ENCODE data around the gene ZSCAN32.

Gene ZSCAN32

DNA sequence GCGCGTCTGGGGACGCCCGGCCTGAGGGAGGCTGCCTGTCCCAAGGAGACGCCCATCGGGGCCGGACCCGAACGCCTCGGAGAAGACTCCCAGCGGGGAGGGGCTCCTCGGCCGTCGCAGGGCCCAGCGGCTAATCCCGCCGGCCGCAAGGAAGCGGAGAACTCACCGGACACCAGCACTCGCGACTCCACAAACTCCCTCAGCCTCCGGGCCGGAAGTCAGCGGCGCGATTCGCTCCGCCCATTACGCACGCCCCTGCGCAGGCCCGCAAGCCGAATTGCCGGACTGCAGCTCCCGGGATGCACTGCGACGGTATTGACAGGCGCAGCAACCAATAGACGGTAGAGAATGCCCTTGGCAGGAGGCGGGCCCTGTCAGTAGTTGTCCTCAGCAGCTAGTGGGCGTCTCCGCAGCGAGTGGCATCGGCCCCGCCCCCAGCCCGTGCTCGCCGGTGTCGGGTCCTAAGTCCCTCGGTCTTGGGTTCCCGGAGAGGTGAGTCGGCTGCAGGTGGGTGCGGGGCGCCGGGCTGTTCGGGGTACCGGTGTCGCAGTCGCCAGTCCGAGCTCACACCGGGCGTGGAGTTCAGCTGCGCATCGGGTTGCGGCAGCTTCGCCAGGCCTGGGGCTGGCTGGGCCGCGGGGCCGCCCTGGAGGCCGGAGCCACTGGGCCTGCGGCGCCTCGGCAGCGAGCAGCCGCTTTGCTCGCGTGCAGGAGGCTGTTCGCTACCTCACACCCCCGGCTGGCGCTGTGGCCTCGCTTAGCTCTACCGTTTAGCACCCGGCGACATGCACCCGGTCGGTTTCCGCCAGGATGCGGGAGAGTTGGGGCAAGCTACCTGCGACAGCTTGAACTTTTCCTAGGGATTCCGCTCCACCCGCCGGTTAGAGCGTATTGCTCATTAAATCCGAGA, at the start of gene ZSCAN32, which contains the start of gene ZNF174:
ZSCAN32 (minus strand) TSS at position 226 of the 910 bp plus-strand sequence. CDS start 3,447 bp downstream, outside the sequence.
ZNF174 (plus strand) TSS at position 437 of the 910 bp plus-strand sequence. CDS start 790 bp downstream, outside the sequence.
- peak; percentile 98 to 99 (median 99) for DNase-seq

DNA sequence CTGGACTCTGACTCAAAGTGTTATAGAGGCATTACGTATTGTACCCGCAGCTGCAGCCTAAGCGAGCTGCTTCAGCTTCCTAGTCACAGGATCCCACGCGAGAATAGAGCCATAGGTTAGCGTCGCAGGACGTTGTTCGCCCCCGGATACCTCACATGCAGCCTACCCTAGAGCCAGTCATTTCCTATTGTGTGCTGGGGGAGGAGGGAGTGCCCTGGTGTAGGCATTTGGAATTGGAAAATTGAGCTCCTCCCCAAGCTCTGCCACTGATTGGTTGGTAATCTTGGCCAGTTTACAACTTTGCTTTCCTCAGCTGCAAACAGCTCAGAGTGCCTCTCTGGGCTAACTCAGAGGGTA, 43.2 kb upstream of the ZSCAN32 start:
- peak; percentile 81 to 89 (median 83) for DNase-seq

DNA sequence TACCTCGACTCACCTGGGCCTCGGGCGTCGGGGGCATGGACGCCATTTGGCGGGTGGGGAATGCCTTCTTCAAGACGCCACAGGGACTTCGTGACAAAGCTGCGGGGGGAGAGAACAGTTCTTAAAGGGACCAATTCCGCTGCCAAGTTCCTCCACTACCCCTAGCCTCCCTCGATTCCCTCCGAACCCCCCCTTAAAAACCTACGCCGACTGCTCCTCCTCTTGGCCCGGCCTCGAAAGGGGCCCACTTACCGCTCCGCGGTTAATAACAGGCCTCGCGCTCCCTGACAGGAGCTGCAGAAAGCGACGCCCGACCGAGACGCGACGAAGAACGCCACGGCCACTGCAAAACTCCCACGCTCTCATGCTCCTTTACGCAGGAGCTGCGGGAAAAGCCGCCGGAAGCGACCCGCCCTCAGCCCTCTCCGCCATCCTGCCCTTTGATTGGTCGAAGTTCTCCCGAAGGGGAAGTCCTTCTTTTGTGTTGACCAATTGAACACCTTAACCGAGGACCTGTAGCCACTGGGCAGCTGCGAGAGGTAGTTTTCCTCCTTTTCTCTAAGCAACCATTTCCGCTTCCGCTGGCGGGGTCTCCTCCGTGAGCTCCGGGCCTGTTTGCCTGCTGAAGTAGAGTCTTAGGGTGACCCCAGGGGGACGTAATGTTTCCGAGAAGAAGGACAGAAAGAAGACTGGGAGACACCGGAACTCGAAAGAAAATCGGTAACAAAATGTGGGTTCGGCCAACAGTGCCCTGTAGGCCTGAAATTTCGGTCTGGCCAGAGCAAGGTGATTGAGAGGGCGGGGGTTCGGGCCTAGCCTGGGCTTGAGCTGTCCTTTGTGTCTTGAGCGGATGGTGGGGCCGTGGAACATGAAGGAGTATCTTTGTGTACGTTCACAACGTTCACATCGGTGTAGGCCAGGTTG, 42.6 kb upstream of the ZSCAN32 start, which contains the start of the genes NAA60 and ZNF597:
NAA60 (plus strand) TSS at position 573 of the 924 bp plus-strand sequence. CDS start 32,548 bp downstream, outside the sequence.
ZNF597 (minus strand) TSS at position 397 of the 924 bp plus-strand sequence; CDS start at position 46, 351 bp downstream.
- peak; percentile 89 to 93 (median 91) for DNase-seq

DNA sequence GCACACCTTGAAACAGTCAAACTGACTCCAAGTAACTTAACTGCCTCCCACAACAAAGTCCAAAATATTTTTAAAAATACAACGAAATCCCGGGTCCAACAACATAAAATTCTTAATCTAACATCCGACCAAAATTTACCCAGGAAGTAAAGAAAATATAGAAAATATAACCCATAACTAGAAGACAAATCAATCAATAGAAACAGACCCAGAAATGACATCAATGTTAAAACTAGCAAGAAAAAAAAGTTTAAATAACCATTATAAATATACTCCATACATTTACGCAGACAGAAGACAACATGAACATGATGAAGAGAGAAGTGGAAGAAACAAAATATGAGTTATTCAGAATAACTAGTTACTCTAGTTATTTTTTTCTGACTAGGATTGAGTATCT, 38.8 kb upstream of the ZSCAN32 start:
- no peak for DNase-seq

DNA sequence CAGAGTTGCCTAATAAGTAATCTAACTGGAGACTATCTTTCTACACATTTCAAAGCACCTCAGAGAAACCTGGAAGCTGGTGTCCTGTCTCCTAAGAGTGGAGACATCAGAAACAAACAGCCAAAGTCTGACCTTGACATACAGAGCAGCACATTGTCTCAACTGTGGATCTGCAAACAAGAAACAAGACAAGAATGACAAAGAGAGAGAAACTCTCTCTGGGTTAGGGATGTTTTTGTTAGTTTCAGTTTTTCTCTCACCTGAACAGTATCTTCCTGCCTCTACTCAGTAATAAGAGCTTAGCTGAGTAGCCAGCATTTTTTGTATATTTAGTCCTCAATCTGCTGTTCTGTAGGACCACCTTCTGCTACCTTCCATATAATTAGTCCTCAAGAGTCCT, 33.6 kb upstream of the ZSCAN32 start:
- no peak for DNase-seq

DNA sequence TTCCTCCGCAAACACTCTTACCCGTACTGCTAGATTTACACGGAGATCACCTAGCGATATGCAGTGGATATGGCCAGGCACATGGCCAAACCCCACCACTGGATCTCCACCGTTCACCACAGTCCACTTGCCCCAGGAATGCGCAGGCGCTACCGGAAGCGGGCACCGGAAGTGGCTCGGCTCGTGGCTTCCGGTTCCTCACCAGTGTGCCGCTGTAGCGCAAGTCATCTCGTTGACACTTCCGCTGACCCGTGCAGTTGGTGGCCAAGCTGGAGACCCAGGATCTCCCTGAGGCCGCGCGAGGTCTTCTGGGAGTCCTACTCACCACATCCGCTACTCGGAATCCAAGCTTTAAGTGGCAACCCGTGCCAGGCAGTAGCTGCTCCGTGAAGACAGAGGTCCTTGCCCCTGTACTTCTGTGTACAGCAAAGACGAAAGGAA, 31.0 kb upstream of the ZSCAN32 start:
- peak; percentile 39 to 63 (median 54) for DNase-seq

DNA sequence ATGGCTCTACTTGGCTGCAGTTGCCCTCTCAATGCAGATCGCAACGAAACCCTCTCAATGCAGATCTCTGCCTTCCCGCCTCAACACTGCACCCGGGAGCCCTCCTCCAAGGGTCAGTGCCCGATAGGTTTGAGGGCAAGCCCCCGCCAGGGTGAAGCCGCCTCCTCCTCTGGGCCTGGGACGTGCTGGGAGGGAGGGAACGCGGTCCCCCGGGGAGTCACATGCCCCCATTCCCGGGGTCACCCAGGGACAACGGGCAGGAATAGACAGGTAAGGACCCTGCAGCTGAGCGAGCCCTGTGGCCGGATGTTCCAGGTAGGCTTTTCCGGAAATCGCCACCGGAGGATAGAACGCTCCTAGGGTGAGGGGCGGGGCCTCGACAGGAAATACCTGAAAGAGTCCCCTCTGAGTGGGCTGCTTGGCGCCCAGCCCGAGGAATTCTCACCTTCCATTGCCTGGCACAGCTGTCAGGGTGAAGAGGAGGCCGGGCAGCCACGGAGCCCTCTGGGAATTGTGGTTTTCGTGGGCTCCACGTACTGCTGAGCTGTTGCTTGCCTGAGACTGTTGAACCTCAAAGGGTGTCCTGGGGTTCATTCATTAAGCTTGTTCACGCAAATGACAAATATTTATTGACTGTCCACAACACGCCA, 13.1 kb upstream of the ZSCAN32 start:
- DNase-seq: no peak

DNA sequence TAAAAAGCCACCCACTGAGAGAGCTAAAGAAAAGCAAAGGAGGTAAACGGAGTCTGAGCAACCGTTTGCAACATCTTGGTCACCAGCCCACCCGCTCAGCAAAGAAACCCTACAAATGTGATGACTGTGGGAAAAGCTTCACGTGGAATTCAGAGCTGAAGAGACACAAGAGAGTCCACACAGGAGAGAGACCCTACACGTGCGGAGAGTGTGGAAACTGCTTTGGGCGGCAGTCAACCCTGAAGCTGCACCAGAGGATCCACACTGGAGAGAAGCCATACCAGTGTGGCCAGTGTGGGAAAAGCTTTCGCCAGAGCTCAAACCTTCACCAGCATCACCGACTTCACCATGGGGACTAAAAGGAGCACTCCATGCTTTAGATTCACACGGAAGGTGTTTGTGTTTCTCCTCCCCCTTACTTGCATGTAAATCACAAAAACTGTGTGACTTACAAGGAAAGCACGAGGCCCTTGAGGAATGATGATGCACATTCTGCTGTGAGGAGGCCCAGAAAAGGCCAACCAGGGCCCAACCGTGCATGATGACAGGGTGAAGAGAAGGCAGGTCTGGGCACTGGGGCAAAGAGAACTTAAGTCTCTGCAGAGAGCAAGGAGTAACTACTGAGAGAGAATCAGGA, 7.9 kb upstream of the ZSCAN32 start:
- DNase-seq: no peak

DNA sequence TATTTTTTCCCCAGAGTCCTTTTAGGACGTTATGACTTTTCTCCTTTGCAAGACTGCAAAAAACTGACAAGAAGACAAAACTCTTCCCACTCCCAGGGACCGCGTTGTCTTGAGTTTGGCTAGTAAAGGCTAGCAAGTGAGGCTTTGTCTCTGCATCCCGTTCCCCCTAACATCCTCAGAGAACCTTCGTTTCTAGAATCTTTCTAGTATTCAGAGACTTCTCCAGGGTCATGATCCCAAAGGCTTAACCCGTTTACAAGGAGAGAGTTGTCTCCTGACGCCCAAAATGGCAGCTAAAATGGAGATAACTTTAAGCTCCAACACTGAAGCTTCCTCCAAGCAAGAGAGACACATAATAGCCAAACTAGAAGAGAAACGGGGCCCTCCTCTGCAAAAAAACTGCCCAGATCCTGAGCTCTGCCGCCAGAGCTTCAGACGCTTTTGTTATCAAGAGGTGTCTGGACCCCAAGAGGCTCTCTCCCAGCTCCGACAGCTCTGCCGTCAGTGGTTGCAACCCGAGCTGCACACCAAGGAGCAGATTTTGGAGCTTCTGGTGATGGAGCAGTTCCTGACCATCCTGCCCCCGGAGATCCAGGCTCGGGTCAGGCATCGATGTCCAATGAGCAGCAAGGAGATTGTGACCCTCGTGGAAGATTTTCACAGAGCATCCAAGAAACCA, 1.1 kb upstream of the ZSCAN32 start:
- DNase-seq: peak in 1 of 3 donors; percentile 4

DNA sequence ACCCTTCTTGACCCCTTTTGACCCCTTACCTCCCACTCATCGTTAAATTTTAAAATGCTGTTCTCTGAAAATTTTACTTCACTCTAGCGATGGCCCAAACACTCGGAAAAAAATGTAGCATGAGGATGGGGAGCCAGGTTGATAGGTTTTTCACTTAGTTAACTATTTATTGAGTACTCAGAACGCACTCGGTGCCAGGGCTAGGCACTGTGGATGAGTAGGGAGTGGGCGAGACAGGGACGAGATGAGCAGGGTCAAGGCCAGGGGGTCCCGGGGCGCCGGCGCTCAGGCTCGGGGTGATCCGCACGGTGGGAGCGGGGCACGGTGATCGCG, 392 bp downstream of the ZSCAN32 start:
- DNase-seq: no peak

DNA sequence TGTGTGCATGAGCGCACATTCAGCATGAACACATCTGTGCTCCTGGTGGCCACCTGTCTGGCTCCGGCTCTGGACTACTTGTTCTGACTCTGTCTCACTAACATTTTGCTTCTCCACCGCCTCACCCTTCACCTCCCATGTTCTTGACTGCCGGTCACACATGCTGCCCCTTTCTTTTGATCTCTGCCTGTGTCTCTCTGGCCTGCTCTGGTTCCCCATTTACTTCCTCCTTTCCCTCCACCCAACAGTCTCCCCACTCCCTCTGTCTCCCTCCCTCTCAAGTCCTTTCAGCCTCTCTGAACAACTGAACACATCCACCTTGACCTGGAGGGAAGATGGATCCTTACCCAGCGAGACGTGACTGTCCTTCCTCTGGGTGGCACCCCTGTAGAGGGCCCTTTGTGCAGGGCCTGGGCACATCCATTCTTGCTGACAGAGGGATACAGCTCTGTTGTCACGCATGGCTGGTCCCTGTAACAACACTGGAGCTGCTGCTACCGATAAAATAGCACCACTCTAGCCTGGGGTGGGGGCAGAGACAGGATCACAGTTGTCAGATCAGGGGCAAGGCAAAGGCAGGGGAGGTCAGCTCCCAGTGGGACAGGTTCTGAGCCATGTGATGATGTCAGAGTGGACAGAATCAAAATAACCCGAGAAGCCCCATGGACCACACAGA, 11.0 kb downstream of the ZSCAN32 start:
- DNase-seq: no peak

DNA sequence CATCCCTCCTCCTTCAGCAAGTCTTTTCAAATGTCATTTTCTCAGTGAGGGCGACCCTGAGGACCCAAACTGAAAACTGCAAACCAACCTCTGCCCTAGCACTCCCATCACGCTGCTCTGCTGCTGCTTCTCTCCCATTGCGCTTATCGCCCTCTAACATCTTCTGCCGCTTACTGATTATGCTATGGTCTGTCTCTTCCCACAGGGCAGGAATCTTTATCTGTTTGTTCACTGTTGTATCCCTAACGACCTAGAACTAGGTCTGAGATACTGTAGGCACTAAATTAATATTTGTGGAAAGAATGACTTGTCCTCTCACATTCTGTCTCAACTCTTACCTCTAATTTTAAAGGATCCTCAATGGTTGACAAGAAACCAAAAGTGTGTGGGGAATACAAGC, 12.5 kb downstream of the ZSCAN32 start:
- DNase-seq: no peak

DNA sequence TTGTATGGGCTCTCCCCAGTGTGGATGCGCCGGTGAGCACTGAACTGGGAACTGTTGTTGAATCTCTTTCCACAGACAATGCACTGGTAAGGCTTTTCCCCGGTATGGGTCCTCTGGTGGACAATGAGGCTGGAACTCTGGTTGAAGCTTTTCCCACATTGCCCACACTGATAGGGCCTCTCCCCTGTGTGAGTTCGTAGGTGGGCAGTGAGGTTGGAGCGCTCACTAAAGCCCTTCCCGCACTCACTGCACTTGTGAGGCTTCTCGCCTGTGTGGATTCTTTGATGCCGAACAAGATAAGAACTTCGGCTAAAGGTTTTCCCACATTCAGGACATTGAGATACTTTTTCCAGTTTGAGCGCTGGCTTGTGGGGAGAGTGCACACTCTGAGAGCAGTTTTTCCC, 17.8 kb downstream of the ZSCAN32 start:
- DNase-seq: no peak

DNA sequence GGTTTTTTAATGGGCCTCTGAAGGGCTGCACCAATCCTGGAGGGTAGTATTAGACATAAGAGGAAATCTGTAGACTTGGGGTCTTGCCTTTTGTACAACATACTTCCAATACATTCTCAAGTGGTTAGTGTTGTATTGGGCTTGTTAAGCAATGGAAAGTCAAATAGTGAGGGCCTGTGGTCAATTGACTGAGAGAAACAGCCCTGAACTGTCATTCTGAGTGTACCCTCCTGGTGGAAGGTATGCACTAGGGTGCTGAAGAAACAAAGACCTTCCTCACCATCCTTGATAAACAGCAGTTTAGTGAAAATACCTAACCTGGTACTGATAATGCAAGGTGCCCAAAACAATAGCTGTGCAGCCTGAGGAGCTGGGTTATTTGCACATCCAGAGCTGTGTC, 22.9 kb downstream of the ZSCAN32 start:
- DNase-seq: no peak

DNA sequence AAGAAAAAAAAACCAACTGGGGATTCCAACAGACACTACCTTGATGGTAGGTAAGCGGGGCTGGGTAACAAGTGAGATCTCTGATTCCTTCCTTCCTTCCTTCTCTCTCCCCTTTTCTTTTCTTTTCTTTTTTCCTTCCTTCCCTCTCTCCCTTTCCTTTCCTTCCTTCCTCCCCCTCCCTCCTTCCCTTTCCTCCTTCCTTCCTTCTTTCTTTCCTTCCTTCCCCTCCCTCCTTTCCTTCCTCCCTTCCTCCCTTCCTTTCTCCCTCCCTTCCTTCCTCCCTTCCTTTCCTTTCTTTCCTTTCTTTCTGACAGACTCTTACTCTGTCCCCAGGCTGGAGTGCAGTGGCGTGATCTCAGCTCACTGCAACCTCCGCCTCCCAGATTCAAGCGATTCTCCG, 25.1 kb downstream of the ZSCAN32 start:
- DNase-seq: no peak

DNA sequence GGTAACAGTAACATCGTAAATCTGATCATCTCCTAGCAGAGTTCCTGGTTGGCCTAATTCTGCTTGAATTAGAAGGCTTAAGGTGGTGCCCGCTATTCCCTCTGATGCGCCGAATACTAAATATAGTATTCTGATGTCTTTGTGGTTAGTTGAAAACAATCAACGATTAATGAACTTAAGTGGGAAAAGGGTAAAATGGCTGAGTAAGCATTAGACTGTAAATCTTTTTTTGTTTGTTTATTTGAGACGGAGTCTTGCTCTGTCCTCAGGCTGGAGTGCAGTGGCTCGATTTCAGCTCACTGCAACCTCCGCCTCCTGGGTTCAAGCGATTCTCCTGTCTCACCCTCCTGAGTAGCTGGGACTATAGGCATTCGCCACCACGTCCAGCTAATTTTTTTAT, 31.7 kb downstream of the ZSCAN32 start:
- no peak for DNase-seq

DNA sequence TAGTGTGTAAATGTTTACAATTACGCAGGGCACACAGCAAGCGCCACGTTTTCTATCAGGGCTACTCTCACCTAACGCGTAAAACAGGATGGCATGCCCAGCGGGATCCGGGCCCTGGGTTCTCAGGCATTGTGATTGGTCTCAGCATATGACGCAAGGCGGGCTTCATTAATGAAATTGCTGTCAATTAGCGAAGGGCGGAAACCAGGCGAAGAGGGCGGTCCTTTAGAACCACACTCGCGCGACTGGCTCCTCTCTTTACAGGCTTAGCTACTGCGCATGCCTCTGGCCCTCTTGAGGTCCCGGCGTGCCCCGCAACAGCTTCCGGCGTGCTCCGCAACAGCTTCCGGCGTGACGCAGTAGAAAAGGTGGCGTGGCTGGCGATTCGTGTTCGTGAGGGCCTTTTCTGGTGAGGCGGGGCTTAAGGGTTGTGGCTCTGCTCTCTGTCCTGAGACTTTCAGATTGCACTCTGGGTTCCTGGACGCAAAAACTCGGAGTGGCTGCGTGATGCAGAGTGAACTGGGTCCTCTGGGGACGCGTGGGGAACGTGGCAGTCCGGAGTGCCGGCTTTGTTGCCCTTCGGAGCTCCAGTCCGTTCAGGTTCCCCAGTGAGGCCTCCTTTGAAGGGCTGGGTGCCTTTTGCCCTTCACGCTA, 35.9 kb downstream of the ZSCAN32 start:
- peak; percentile 70 to 80 (median 77) for DNase-seq

DNA sequence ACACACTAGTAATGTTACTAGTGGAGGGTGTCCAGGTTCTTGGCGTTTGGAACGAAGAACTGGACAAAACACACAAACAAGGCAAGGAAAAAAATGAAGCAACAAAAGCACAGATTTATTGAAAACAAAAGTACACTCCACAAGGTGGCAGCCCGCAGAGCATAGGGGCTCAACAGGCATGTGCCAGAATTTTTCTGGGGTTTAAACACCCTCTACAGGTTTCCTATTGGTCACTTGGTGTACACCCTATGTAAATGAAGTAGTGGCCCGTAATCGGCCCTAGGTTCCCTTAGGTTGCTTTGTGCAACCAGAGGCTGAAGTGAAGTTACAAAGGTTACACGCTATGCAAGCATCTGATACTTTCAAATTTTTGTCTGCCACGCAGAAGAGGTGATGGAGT, 37.0 kb downstream of the ZSCAN32 start:
- no peak for DNase-seq

DNA sequence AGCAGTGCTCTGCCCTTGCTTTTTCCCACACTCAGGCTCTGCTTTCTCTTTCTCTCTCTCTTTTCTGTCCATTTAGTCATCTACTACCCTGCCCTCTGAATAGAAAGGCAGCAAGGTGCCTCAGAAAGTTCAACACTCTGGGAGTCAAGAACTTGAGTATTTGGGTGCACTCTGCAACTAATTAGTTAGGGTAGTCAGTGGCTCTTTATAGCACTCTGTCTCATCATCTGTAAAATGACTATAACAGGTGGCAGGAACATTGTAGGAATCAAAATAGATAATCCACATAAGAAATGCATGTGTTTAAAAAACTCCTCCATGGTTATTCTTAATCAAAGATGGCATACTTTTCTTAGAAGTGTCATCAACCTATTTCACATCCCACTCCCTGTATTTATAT, 37.9 kb downstream of the ZSCAN32 start:
- DNase-seq: no peak

DNA sequence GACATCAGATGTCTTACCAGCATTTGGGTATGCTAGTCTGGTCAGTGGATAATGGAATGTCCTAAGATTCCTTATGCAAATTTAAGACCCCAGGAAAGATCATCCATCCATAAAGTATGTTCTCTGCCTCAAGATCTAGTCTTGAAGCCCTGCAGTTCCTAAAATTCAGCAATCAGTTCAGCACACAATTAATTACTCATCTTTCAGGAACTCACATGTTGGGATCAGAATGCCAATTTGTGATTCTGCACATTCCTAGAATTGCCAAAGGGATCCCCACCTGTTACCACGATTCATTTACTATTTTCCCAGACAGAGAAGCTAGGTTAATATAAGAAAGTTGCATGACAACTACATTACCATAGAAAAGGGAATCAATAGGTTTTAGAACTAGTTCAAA, 41.9 kb downstream of the ZSCAN32 start:
- no peak for DNase-seq

All from suppressor macrophage treated with lipopolysaccharide for 1 hour (primary cell).